ENCODE data around the gene CRADD. TPM values are rescaled to one million over a fixed set of nuclear protein-coding genes. Genes with fewer than 3 reads are reported as not detected.
"Not testable (repeated sequence)": the region's sequence is repeated elsewhere in the genome, so short reads cannot be mapped to it uniquely, and the experiment has no call there.

Gene CRADD
- total RNA-seq, 1 donor from 2014 or later = 8.7 TPM

DNA sequence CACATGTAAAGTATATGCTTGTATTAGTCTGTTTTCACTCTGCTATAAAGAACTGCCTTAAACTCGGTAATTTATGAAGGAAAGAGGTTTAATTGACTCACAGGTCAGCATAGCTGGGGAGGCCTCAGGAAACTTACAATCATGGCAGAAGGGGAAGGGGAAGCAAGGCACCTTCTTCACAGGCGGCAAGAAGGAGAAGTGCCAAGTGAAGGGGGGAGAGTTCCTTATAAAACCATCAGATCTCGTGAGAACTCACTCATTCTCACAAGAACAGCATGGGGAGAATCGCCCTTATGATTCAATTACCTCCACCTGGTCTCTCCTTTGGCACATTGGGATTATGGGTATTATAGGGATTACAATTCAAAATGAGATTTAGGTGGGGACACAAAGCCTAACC, 241.7 kb downstream of the CRADD start:
- intact Hi-C loops (cut with micrococcal nuclease) = no loop called here

DNA sequence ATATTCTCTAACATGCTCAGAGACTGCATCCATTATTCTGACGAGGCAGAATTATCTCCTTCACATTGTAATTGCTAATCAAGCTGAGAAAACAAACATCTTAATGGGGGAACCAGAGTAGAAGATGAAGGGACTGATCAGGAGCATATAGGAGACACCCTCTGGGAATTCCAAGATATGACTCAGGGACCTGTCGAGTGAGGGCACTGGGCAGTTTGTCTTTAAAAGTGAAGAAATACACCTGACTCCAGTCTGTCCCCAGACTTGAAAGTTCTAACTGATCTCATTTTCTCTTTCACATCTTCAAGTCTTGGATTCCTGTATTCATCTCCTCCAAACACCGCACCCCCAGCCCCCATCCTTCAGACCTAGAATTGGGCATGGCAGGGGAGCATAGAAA, 244.3 kb downstream of the CRADD start:
- intact Hi-C loops (cut with micrococcal nuclease) = loop anchor here (5.0 kb wide), 1 partner anchor 329 kb away; no protein-coding TSS in a partner anchor

DNA sequence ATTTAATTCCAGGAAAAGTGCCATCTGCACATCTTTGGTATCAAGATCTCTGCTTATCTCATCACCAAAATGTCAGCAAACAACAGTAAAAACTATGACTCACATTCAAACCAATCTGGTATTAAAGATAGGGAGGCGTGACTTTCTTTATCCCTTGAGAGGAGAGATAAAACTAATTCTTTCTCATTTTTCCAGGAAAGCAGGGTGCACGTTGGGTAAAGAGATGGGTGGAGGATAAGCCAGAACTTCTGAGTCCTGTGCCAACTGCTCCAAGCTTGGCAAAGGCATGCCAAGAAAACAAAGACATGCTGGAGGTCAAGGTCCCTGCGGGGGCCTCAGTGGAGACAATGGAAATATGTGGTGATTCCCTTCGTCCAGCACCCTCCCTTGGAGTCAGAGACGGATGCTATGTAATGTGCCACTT, 245.4 kb downstream of the CRADD start:
- intact Hi-C loops (cut with micrococcal nuclease) = loop anchor here (5.0 kb wide), 1 partner anchor 330 kb away; no protein-coding TSS in a partner anchor

DNA sequence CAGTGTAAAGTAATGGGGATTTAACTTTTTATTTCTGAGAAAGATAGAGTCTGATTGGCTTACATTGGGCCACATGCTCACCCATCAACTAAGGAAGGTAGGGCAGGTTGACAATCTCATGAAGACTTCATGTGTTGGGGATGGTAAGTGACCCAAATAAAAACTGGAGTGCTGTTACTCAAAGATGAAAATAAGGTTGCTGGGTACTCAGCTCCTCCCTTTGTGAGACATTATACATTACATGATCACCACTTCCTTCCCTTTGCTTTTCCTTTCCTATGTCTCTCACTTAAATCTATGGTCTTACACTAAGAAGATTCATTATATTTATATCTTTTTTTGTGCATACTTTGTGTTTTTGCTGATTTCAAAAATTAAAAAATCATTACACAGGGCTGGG, 247.2 kb downstream of the CRADD start:
- intact Hi-C loops (cut with micrococcal nuclease) = loop anchor here (2.0 to 5.0 kb wide), 4 partner anchors 26 to 332 kb away; no protein-coding TSS in a partner anchor

DNA sequence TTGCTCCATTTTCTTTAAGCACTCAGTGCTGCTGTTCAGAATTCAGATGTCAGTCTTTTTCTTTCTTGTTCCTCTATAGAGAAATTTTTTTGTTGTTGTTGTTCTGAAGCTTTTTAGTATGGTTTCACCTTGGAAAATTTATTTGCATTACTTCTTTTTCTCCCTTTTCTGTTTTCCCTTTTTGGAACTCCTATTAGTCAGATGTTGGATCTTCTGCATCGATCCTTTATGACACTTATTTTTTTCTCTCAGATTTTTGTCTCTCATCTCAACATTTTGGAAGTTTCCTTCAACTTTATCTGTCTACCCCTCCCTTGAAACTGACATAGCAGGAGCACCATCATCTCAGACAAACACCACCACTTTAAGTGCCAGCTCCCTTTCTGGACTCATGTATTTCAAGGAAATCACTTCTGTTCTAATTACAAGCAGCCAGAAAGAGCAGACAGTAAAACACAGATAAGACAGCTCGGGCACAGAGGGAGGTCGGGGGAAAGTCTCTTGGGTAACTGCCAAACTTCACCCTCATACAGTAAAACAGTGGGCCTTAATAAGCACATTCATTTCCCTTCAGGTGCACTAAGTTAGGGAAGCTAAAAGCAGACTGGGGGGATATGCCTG, 248.5 kb downstream of the CRADD start:
- intact Hi-C loops (cut with micrococcal nuclease) = loop anchor here (2.0 kb wide), 3 partner anchors 27 to 77 kb away; no protein-coding TSS in a partner anchor

DNA sequence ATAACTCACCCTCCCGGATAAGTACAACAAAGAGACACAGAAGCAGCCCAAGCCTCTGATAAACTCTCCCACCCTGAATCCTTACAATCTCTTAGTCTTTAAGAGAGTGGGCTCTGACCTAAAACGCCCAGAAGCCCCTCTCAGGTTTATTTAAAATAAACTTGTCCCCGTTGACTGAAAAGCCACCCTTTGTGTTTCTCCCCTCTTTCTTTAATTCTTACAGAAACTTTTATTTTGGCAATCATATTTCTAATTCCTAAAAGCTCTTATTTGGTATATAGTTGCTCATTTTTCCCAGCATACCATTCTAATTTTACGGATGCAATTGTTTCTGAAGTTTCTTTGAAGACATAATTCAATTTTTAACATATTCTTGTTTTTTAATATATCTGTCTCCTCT, 249.1 kb downstream of the CRADD start:
- intact Hi-C loops (cut with micrococcal nuclease) = no loop called here

DNA sequence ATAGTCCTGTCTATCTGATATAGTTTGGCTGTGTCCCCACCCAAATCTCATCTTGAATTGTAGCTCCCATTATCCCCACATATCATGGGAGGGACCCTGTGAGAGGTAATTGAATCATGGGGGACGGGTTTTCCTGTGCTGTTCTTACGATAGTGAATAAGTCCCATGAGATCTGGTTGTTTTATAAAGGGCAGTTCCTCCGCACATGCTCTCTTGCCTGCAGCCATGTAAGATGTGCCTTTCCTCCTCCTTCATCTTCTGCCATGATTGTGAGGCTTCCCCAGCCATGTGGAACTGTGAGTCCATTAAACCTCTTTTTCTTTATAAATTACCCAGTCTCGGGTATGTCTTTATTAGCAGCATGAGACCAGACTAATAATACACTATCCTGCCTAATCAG, 251.9 kb downstream of the CRADD start:
- intact Hi-C loops (cut with micrococcal nuclease) = not testable (repeated sequence)

DNA sequence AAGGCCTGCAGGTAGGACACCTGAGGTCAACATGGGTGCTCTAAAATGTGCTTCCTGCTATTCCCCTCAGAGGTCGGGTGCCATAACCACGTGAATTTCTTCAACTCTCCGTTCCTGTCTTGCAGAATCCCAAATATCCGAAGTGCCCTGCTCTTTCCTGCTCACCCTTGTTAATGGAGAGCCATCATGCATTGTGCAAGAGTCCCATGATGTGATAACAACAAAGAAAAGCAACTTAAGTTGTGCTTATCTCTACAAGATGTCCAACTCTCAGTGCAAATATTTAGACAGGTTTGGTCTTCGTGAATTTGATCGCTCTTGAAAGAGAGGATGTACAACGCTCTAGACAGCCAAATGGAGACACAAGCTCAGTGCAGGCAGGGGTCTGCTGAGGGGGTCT, 260.6 kb downstream of the CRADD start:
- intact Hi-C loops (cut with micrococcal nuclease) = no loop called here

DNA sequence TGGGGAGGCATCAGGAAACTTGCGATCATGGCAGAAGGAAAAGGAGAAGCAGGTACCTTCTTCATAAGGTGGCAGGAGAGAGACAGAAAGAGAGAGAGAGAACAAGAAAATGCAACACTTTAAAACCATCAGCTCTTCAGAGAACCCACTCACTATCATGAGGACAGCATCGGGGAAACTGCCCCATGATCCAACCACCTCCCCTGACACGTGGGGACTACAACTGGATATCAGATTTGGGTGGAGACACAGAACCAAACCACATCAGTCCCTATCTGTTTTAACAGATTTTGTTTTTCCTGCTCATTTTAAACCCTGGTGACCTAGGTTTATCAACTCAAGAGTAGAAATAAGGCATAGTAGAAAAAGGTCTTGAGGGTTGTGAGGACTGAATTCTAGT, 261.1 kb downstream of the CRADD start:
- intact Hi-C loops (cut with micrococcal nuclease) = no loop called here

DNA sequence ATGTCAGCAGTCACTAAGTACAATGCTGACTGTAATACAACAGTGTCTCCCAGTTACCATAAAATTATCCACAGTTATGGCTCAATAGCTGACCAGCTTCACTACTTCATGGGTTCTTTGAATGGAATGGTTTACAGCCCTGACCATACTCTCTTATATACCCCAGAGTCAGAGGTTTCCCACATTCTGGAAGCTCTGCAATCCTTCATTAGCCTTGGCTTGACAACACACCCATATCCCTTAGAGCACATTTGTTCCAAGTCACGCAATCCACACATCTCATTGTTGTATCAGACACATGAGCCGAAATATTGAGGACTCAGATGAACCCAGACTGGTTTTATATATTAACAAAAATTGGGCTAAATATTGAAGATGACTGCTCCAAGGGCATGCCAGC, 261.8 kb downstream of the CRADD start:
- intact Hi-C loops (cut with micrococcal nuclease) = no loop called here

DNA sequence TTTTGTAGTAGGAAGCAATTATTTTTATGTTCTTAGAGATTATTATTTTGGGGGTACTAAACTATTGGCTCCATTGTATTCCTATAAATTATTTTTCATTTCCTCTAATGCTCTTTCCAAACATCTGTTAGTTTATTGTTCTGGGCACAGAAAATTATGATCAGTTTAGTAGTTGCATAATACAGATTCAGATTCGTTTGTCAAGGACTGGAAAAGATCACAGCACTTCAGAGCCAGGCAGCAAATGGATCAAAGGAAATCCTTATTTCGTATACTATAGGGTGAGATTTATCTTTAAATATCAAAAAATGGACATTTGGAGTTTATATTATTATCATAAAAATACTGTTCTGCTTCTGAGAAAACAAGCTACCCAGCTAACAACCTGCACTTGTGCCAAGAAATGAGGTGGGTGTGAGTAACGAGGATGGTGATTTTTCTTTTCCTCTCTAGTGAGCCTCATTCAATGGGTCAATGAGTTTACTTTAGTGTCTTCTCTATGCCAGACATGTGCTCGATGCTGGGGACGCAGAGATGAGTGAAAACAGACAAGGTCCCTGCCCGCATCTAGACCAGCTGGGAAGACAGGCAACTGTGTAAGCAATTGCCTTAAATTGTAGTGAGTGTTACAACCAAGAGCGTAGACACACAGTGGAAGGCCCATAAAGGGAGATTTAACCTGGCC, 262.6 kb downstream of the CRADD start:
- intact Hi-C loops (cut with micrococcal nuclease) = no loop called here

DNA sequence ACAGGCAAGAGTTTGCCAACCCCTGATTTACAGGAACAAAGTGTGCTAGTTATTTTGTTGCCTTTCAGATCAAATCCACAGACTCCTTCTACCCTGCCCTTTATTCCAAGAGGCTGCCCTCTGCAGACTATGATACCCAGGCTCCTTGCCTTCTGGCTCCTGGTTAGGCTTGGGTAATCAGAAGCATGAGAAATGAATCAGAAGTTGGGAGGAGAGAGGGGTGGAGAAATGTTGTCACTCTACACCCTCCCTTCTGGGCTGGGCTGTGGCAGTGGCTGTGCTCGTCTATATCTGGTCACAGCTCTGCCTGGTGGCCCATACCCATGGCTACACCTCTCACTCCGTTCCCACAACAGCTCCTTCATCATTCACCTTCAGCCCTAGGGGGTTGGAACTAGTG, 266.6 kb downstream of the CRADD start:
- intact Hi-C loops (cut with micrococcal nuclease) = no loop called here

DNA sequence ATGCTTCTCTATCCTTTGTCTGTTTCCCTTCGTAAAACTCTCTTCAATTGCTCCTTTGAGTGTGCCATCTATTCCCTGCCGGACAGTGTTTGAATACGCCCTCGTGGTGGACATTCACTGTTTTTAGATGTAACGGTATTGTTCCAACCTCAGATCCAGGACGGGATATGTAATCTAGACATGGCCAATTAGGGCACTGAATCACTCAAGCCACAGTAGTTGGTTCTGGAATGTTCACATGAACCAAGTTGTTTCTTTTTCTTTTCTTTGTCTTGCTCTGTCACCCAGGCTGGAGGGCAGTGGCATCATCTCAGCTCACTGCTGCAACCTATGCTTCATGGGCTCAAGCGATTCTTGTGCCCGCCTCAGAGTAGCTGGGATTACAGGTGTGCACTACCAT, 267.0 kb downstream of the CRADD start:
- intact Hi-C loops (cut with micrococcal nuclease) = no loop called here

Other genes starting within 250 kb of the CRADD start
- gene UBE2N, start 235.4 kb upstream of the CRADD start, total RNA-seq = 183 and 184 TPM in 2 replicates
- 66.6 and 67.3 TPM in 2 replicates for gene MRPL42, start 209.9 kb upstream of the CRADD start, total RNA-seq
- 51.2 and 52.2 TPM in 2 replicates for gene SOCS2, start 104.7 kb upstream of the CRADD start, total RNA-seq